LHCN-M2 (cell line): Measurements from ENCODE around the gene EVI5L. TPM values are rescaled to one million over a fixed set of nuclear protein-coding genes. Genes with fewer than 3 reads are reported as not detected.

Experiments used
- DNase-seq: peaks from one replicate; pipeline ENCODE4 v3.0.0-alpha.2; 2012; ENCODE audit warnings: low read depth
- total RNA-seq: library from RNA; depleted of rRNA; stranded (reverse); fragments of >200 nt; gene quantifications from 2 replicates; pipeline ENCODE4 v1.2.3, GENCODE V29; 2014; rRNA removed

The EVI5L gene
- total RNA-seq, 1 experiment from 2014 or later = 19.5 TPM

- no peak for DNase-seq
Measured at GRCh38 chr19:7911508-7912143, 81.6 kb downstream of the EVI5L start.

- DNase-seq = no peak
Measured at GRCh38 chr19:7912144-7912696, 82.2 kb downstream of the EVI5L start.

GRCh38 chr19:7912697-7913564 lies 82.9 kb downstream of the EVI5L start:
- no peak for DNase-seq

GRCh38 chr19:7913652-7914051 lies 83.6 kb downstream of the EVI5L start:
- DNase-seq = no peak

GRCh38 chr19:7914099-7914498 lies 84.1 kb downstream of the EVI5L start:
- no peak for DNase-seq

Other genes with a start within 250 kb of the EVI5L start
- not detected in 2 replicates for gene CAMSAP3, start 234.4 kb upstream of the EVI5L start, total RNA-seq
- 37.1 and 39.0 TPM in 2 replicates for gene XAB2, start 200.7 kb upstream of the EVI5L start, total RNA-seq
- gene PET100, start 200.4 kb upstream of the EVI5L start, total RNA-seq = 6.4 and 13.1 TPM in 2 replicates
- not detected in 2 replicates for gene PCP2, start 196.5 kb upstream of the EVI5L start, total RNA-seq
- 0.11 TPM in 1 of 2 replicates, not detected in the other for gene STXBP2, start 193.1 kb upstream of the EVI5L start, total RNA-seq
- gene RETN, start 161.2 kb upstream of the EVI5L start, total RNA-seq = not detected in 2 replicates
- not detected in 2 replicates for gene MCEMP1, start 153.1 kb upstream of the EVI5L start, total RNA-seq
- 96.8 and 101 TPM in 2 replicates for gene TRAPPC5, start 149.4 kb upstream of the EVI5L start, total RNA-seq
- gene FCER2, start 128.1 kb upstream of the EVI5L start, total RNA-seq = not detected in 2 replicates
- gene CLEC4G, start 98.1 kb upstream of the EVI5L start, total RNA-seq = not detected in 2 replicates
- gene CD209, start 82.7 kb upstream of the EVI5L start, total RNA-seq = not detected in 2 replicates
- not detected in 2 replicates for gene CLEC4M, start 67.0 kb upstream of the EVI5L start, total RNA-seq
- not detected in 2 replicates for gene PRR36, start 44.2 kb downstream of the EVI5L start, total RNA-seq
- gene LRRC8E, start 58.3 kb downstream of the EVI5L start, total RNA-seq = 1.6 and 1.9 TPM in 2 replicates
- 9.8 and 13.0 TPM in 2 replicates for gene MAP2K7, start 73.7 kb downstream of the EVI5L start, total RNA-seq
- 1.9 and 3.5 TPM in 2 replicates for gene TGFBR3L, start 84.6 kb downstream of the EVI5L start, total RNA-seq
- gene SNAPC2, start 90.1 kb downstream of the EVI5L start, total RNA-seq = 25.5 and 28.8 TPM in 2 replicates
- gene CTXN1, start 95.9 kb downstream of the EVI5L start, total RNA-seq = 1.6 and 3.2 TPM in 2 replicates
- 49.0 and 50.5 TPM in 2 replicates for gene TIMM44, start 113.4 kb downstream of the EVI5L start, total RNA-seq
- 44.4 and 62.4 TPM in 2 replicates for gene ELAVL1, start 175.4 kb downstream of the EVI5L start, total RNA-seq
- gene CCL25, start 222.5 kb downstream of the EVI5L start, total RNA-seq = not detected in 2 replicates